Glomerular visceral epithelial cell (primary cell): ENCODE data around the gene PRR9.
"Not testable (repeated sequence)": the region's sequence is repeated elsewhere in the genome, so short reads cannot be mapped to it uniquely, and the experiment has no call there.

Experiments used
- DNase-seq: peaks from one replicate; pipeline ENCODE4 v3.0.0-alpha.2; 2016; ENCODE audit errors: extremely low spot score

Gene PRR9

GRCh38 chr1:153229076-153229829 is 11.9 kb downstream of the PRR9 start:
- DNase-seq: not testable (repeated sequence)

DNA sequence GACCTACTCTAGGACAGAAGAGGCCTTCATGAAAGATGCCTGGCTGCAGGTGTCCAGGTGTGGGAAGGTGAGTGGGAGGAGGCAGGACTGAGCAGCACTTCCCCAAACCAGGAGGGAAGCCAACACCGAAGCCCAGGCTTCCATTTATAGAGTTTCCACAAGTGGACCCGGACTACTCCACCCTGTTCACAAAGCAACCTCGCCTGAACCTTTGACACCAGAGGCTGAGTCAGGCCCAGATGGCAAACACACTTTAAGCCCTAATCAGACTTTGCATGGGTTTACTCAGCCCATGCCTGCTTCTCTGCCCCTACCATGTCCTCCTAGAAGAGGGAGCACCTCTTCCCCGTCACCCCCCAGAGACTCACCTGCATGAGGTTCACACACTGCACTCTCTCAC is 14.0 kb downstream of the PRR9 start:
- DNase-seq: no peak

DNA sequence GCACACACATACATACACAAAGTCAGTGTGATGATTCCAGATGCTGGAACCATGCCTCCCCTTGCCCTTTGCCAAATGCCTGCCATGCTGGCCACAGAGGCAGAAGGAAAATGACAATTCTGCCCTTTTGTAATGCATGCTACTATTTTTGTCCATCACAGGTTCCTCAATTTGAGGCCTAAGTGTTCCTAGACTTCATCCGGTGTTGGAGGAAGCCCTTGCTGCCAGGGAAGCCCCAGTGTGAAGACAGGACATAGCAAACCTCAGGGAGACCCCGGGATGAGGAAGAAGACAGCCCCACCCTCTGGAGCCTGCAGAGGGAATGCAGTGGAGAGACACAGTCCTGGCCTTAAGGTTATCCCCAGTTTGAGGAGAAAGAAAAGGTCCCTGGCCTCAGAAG is 14.4 kb downstream of the PRR9 start:
- DNase-seq: no peak

DNA sequence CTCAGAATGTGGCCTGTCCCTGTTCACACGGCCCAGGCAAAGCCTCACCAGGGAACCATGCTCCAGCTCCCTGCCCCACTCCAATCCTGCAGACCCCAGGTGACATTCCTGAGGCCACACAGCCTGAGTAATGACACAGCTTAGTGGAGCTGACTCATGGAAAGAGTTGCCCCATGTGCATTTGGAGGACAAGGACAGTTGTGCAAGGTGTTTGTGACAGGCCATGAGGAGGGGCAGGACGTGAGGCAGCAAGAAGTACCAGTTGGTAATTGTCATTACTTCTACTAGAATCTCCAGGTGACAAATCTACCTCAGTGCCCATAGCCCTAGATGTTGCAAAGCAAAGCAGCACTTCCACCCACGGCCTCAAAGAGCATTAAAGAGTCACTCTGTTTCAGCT is 15.2 kb downstream of the PRR9 start:
- no peak for DNase-seq

GRCh38 chr1:153233448-153233847 is 16.1 kb downstream of the PRR9 start:
- no peak for DNase-seq

GRCh38 chr1:153238527-153238926 is 21.1 kb downstream of the PRR9 start:
- no peak for DNase-seq

- no peak for DNase-seq
Observed at GRCh38 chr1:153242160-153242559, 24.8 kb downstream of the PRR9 start.

GRCh38 chr1:153245466-153245865 is 28.1 kb downstream of the PRR9 start:
- DNase-seq: no peak

- DNase-seq: no peak
Observed at GRCh38 chr1:153246018-153246417, 28.6 kb downstream of the PRR9 start.

GRCh38 chr1:153246825-153247224 is 29.4 kb downstream of the PRR9 start:
- DNase-seq: no peak

DNA sequence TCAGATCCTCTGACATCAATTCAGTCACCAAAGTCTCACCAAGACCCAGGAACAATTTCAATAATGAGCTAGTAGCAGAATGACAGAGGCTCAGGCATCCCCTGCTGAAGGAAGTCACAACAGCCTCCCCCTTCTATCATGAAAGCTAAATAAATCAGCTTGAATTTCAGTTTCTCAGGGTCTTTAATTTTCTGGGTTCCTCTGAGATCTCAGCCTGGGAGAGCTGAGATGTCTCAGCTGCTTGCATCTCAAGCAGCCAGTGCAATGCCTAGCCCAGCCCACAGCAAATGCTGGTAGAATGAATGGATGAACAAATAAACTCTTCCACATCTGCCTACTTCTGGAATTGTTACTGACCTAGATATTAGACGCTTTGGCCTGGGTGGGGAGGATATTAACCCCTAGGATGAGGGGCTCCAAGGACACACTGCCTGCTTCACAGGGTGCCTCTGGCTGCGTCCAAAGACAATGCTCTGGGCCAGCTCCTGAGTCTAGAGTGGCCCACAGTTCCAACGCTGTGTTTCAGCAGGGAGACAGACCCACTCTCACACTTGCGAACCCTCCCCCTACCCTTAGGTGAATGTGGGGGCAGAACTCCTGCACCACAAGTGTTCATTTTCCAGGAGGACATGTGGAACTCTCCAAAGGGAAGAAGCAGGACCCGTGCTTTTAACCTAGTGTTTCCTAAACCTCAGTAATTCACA is 30.9 kb downstream of the PRR9 start:
- DNase-seq: no peak

- no peak for DNase-seq
Observed at GRCh38 chr1:153250166-153250565, 32.8 kb downstream of the PRR9 start.

- no peak for DNase-seq
Observed at GRCh38 chr1:153251087-153251486, 33.7 kb downstream of the PRR9 start.

DNA sequence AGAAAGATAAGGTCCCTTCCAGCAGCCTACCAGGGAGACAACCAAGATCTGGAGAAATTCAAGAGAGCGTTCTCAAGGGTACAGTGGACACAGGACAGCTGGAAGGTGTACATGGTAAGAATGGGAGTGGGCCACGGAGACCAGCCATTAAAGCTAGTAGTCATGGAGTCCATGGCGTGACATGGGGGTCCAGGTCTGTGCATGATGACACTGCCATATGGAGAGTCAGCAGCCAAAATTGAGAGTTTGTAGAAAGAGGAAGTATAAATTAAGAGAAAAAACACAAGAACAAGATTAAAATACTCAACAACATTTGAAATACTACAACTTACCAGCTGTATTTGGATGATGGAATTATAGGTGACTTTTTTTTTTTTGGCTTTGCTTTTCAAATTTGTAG is 34.2 kb downstream of the PRR9 start:
- no peak for DNase-seq

DNA sequence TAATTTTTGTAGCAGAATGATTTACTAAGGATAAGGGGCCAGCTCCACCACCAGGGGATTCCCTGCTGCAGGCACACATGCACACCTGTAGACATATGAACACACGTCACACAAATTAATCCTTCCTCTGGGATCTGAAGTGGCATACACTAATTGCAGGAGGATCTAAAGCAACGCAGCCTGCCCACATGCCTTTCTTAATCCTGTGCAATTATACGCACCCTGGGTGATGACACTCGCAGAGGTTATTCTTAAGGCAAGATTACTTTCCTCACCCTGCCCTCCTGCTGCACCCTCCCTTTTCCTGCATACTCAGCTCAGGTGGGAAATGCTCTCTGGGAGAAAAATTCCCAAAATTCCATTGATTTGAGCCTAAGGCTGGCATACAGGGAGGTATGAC is 34.6 kb downstream of the PRR9 start:
- no peak for DNase-seq

DNA sequence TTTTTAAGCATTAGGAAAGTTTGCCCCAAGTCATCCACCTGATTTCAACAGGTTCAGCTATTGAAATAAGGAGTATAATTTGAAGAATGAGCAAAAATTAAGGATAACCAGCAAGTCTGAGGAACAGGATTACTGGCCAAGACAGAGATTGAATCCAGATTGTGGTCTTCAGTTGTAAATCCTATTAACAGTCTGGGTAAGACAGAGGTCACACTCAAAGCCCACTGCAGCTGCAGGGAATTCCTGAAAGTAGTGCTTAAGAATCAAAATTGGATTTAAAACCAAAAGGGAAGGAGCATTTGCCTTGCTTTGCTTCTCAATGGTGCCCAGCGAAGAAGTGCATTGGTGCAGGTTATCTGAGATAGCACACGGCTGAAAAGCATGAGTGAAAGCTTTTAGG is 35.7 kb downstream of the PRR9 start:
- DNase-seq: no peak

DNA sequence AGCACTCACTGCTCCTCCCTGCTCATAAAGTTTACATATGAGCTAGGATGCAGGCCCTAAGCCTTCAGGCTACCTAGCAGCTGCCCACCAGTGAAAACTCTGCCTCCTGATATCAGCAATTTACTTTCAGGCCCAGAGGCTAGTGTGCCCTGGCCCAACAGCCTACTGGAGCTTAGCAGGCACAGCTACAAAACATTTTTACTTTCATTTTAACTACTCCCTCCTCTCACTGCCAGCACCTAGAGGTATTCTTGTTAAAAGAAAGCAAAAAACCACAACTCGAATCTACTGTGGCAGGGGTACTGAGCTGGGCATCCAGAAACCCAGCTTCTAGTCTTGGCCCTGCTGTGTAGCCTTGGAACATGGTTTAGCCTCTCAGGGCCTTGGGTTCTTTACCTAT is 36.3 kb downstream of the PRR9 start:
- DNase-seq: no peak

- no peak for DNase-seq
Observed at GRCh38 chr1:153259387-153259786, 42.0 kb downstream of the PRR9 start, which contains the start of gene LORICRIN. Gene LORICRIN (plus strand): TSS chr1:153259687. CDS start chr1:153260950, 1,263 bp downstream.

DNA sequence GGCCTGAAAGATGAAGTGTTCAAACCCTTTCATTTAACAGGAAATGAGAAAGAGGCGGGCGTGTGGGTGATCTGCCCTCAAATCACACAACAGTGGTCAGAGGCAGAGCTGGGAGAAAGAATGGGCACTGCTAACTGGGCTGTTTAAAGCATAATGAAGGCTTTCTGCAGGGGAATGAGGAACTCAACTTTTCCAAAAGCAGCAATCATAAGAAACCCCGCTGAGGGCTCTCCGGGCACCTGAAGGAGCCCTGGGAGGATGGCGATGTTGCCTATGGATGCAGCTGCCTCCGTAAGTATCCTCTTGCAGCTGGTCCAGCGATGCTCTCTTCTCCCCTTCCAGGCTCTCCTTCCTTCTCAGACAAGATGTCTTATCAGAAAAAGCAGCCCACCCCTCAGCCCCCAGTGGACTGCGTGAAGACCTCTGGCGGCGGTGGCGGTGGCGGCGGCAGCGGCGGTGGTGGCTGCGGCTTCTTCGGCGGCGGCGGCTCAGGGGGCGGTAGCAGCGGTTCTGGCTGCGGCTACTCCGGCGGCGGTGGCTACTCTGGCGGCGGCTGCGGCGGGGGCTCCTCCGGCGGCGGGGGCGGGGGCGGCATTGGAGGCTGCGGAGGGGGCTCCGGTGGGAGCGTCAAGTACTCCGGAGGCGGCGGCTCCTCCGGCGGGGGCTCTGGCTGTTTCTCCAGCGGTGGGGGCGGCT is 43.3 kb downstream of the PRR9 start:
- no peak for DNase-seq

- peak; percentile 10 for DNase-seq
Observed at GRCh38 chr1:153261281-153262069, 44.1 kb downstream of the PRR9 start.

DNA sequence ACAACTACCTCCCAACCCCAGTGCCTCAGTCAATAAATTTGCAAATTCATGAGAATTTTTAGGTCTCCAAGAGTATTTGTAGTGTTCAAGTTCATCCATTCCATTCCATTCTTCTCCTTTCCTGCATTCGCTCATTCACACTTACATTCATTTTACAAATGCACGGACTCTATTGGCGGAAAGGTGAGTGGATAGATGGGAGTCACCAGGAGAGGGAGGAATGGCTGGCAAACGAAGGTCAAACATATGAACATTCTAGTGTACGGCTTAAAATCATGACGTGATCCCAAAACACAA is 44.6 kb downstream of the PRR9 start:
- DNase-seq: no peak

- no peak for DNase-seq
Observed at GRCh38 chr1:153262462-153263157, 45.2 kb downstream of the PRR9 start.
